Measurements from ENCODE around the gene SIDT2. TPM values are rescaled to one million over a fixed set of nuclear protein-coding genes. Genes with fewer than 3 reads are reported as not detected.
A peak's percentile ranks its signal among the peaks of the same experiment; 100 is the strongest.
"Not testable (repeated sequence)": the region's sequence is repeated elsewhere in the genome, so short reads cannot be mapped to it uniquely, and the experiment has no call there.

SIDT2 gene
- total RNA-seq, 1 experiment from 2014 or later: 37.0 TPM

- H3K9ac ChIP-seq (ENCODE audit: low read length): no peak overlapping the region
- no peak overlapping the region for H2AFZ ChIP-seq (ENCODE audit: low read depth, low read length, poor library complexity, severe bottlenecking)
- no TSS peak for BruUV-seq (replicated peaks)
- H3K4me1 ChIP-seq (ENCODE audit: control insufficient read depth in 1 of 2, insufficient read depth in 2 of 2, low read length in 2 of 2): peaks cover 0 to 3% of the 10 kb centered on the region in 2 experiments; a peak in 1 of 4 replicates
- H3K9me2 ChIP-seq (ENCODE audit: insufficient read depth): no peaks in the 10 kb centered on the region
- intact Hi-C loops (cut with micrococcal nuclease): no loop called here
- no peaks in the 10 kb centered on the region for H4K20me1 ChIP-seq (ENCODE audit: insufficient read depth)
- DNase-seq (ENCODE audit: low read depth, low spot score) (no peak), ATAC-seq (no peak)
- H3K4me3 ChIP-seq (replicated peaks in 1 of 2; ENCODE audit: low read depth in 1 of 2, low read length in 2 of 2): no peak overlapping the region
- RAD21 ChIA-PET (ENCODE audit: low non-redundant PET in 1 of 2, low total read pairs in 2 of 2, uncharacterized antibody in 2 of 2, unreplicated experiment in 2 of 2): no interaction called here
- no peaks in the 10 kb centered on the region for H3K79me2 ChIP-seq (ENCODE audit: insufficient read depth, low read length)
- CTCF ChIA-PET: no interaction called here
- no peaks in the 10 kb centered on the region for H3K9me3 ChIP-seq (ENCODE audit: control insufficient read depth in 1 of 2, insufficient read depth in 1 of 2, low read depth in 1 of 2, low read length in 2 of 2)
- no peak overlapping the region for H3K27ac ChIP-seq (ENCODE audit: low read depth, low read length)
- POLR2A ChIA-PET: no interaction called here
- TF ChIP-seq SRF (IDR thresholded peaks at IDR 0.05; ENCODE audit: low read depth) (no peak), RAD21 (IDR thresholded peaks at IDR 0.05; ENCODE audit: low read depth) (peak; percentile 6; the same call in 1 of the 2 replicates)
- no peaks in the 10 kb centered on the region for H3K27me3 ChIP-seq (ENCODE audit: insufficient read depth, low read length)
- no peak overlapping the region for H3K4me2 ChIP-seq (ENCODE audit: low read length)
- H3K36me3 ChIP-seq (ENCODE audit: control insufficient read depth in 1 of 2, insufficient read depth in 2 of 2, low read length in 2 of 2): peaks cover 0 to 7% of the 10 kb centered on the region in 2 experiments; a peak in 1 of 4 replicates
Measured at GRCh38 chr11:117205211-117205818, 26.8 kb downstream of the SIDT2 start.

GRCh38 chr11:117206111-117206510, 27.6 kb downstream of the SIDT2 start:
- H3K9me3 ChIP-seq (ENCODE audit: control insufficient read depth in 1 of 2, insufficient read depth in 1 of 2, low read depth in 1 of 2, low read length in 2 of 2); CTCF ChIA-PET; POLR2A ChIA-PET; BruUV-seq (replicated peaks); H3K4me3 ChIP-seq (replicated peaks in 1 of 2; ENCODE audit: low read depth in 1 of 2, low read length in 2 of 2); H3K27me3 ChIP-seq (ENCODE audit: insufficient read depth, low read length); intact Hi-C loops (cut with micrococcal nuclease); H3K4me2 ChIP-seq (ENCODE audit: low read length); ATAC-seq; DNase-seq (ENCODE audit: low read depth, low spot score); H3K27ac ChIP-seq (ENCODE audit: low read depth, low read length); H2AFZ ChIP-seq (ENCODE audit: low read depth, low read length, poor library complexity, severe bottlenecking); H3K4me1 ChIP-seq (ENCODE audit: control insufficient read depth in 1 of 2, insufficient read depth in 2 of 2, low read length in 2 of 2); H3K36me3 ChIP-seq (ENCODE audit: control insufficient read depth in 1 of 2, insufficient read depth in 2 of 2, low read length in 2 of 2); H3K9me2 ChIP-seq (ENCODE audit: insufficient read depth); H3K9ac ChIP-seq (ENCODE audit: low read length); H3K79me2 ChIP-seq (ENCODE audit: insufficient read depth, low read length); RAD21 ChIA-PET (ENCODE audit: low non-redundant PET in 1 of 2, low total read pairs in 2 of 2, uncharacterized antibody in 2 of 2, unreplicated experiment in 2 of 2); H4K20me1 ChIP-seq (ENCODE audit: insufficient read depth): not testable (repeated sequence)

- H3K27me3 ChIP-seq (ENCODE audit: insufficient read depth, low read length); H3K36me3 ChIP-seq (ENCODE audit: control insufficient read depth in 1 of 2, insufficient read depth in 2 of 2, low read length in 2 of 2); intact Hi-C loops (cut with micrococcal nuclease); H2AFZ ChIP-seq (ENCODE audit: low read depth, low read length, poor library complexity, severe bottlenecking); POLR2A ChIA-PET; H3K27ac ChIP-seq (ENCODE audit: low read depth, low read length); RAD21 ChIA-PET (ENCODE audit: low non-redundant PET in 1 of 2, low total read pairs in 2 of 2, uncharacterized antibody in 2 of 2, unreplicated experiment in 2 of 2); H3K9ac ChIP-seq (ENCODE audit: low read length); H4K20me1 ChIP-seq (ENCODE audit: insufficient read depth); H3K9me3 ChIP-seq (ENCODE audit: control insufficient read depth in 1 of 2, insufficient read depth in 1 of 2, low read depth in 1 of 2, low read length in 2 of 2); H3K4me1 ChIP-seq (ENCODE audit: control insufficient read depth in 1 of 2, insufficient read depth in 2 of 2, low read length in 2 of 2); H3K79me2 ChIP-seq (ENCODE audit: insufficient read depth, low read length); CTCF ChIA-PET; DNase-seq (ENCODE audit: low read depth, low spot score); H3K9me2 ChIP-seq (ENCODE audit: insufficient read depth): not testable (repeated sequence)
- TSS peak; percentile 70 for BruUV-seq (replicated peaks)
- H3K4me2 ChIP-seq (ENCODE audit: low read length): peak overlapping the region; percentile 53
- TF ChIP-seq CTCF (IDR thresholded peaks at IDR 0.05 in 2 of 3, conservative IDR thresholded peaks at IDR 0.05 in 1 of 3; ENCODE audit: borderline replicate concordance in 1 of 3, insufficient read depth in 1 of 3, low read depth in 2 of 3, low read length in 2 of 3): peak in 1 of 3 experiments; percentile 15; a peak in 1 of 6 replicates
- H3K4me3 ChIP-seq (replicated peaks in 1 of 2; ENCODE audit: low read depth in 1 of 2, low read length in 2 of 2): peak overlapping the region in 1 of 2 experiments; percentile 22; a peak in 3 of 4 replicates
- peak; percentile 89 for ATAC-seq
Measured at GRCh38 chr11:117206859-117207258, 28.3 kb downstream of the SIDT2 start.

GRCh38 chr11:117207481-117207880, 28.9 kb downstream of the SIDT2 start:
- CTCF ChIA-PET; H3K27me3 ChIP-seq (ENCODE audit: insufficient read depth, low read length); H3K4me3 ChIP-seq (replicated peaks in 1 of 2; ENCODE audit: low read depth in 1 of 2, low read length in 2 of 2); H3K9me3 ChIP-seq (ENCODE audit: control insufficient read depth in 1 of 2, insufficient read depth in 1 of 2, low read depth in 1 of 2, low read length in 2 of 2); H3K27ac ChIP-seq (ENCODE audit: low read depth, low read length); ATAC-seq; POLR2A ChIA-PET; H3K36me3 ChIP-seq (ENCODE audit: control insufficient read depth in 1 of 2, insufficient read depth in 2 of 2, low read length in 2 of 2); H3K4me1 ChIP-seq (ENCODE audit: control insufficient read depth in 1 of 2, insufficient read depth in 2 of 2, low read length in 2 of 2); H4K20me1 ChIP-seq (ENCODE audit: insufficient read depth); H3K4me2 ChIP-seq (ENCODE audit: low read length); DNase-seq (ENCODE audit: low read depth, low spot score); H3K9me2 ChIP-seq (ENCODE audit: insufficient read depth); H2AFZ ChIP-seq (ENCODE audit: low read depth, low read length, poor library complexity, severe bottlenecking); RAD21 ChIA-PET (ENCODE audit: low non-redundant PET in 1 of 2, low total read pairs in 2 of 2, uncharacterized antibody in 2 of 2, unreplicated experiment in 2 of 2); BruUV-seq (replicated peaks); H3K79me2 ChIP-seq (ENCODE audit: insufficient read depth, low read length); intact Hi-C loops (cut with micrococcal nuclease); H3K9ac ChIP-seq (ENCODE audit: low read length): not testable (repeated sequence)
